Fibroblast of lung (primary cell): ENCODE data around the gene METTL1. TPM values are rescaled to one million over a fixed set of nuclear protein-coding genes. Genes with fewer than 3 reads are reported as not detected.
A peak's percentile ranks its signal among the peaks of the same experiment; 100 is the strongest.

Experiments
- DNase-seq, 2 donors: peaks; one replicate each; pipeline versions ENCODE4 v3.0.0 to v3.0.0-alpha.2; 2010; ENCODE audit warnings: low read depth in 2 of 2
- H2AFZ ChIP-seq: 2 replicates; pipeline ENCODE4 v1.5.1; 2012; ENCODE audit warnings: low read length, control low read depth, inconsistent platforms
- H3K27ac ChIP-seq: 2 replicates; pipeline ENCODE4 v1.5.1; 2011; ENCODE audit warnings: low read length, control low read depth; ENCODE audit not compliant: insufficient read depth
- H3K27me3 ChIP-seq: 2 replicates; pipeline ENCODE4 v1.5.1; 2011; ENCODE audit warnings: mild to moderate bottlenecking, low read length; ENCODE audit not compliant: control insufficient read depth, insufficient read depth
- H3K36me3 ChIP-seq: 2 replicates; pipeline ENCODE4 v1.5.1; 2011; ENCODE audit warnings: low read length; ENCODE audit not compliant: control insufficient read depth, insufficient read depth
- H3K4me1 ChIP-seq: 2 replicates; pipeline ENCODE4 v1.5.1; 2011; ENCODE audit warnings: low read length; ENCODE audit not compliant: control insufficient read depth, insufficient read depth; ENCODE audit errors: extremely low read depth
- H3K4me2 ChIP-seq: 2 replicates; pipeline ENCODE4 v1.5.1; 2011; ENCODE audit warnings: low read length, control low read depth; ENCODE audit not compliant: insufficient read depth; ENCODE audit errors: extremely low read depth
- H3K4me3 ChIP-seq, 4 experiments: fragments of 200-600 bp in 1 of 4; sonication (generic) in 1 of 4; replicated peaks in 1 of 4; 2 replicates each; pipeline ENCODE4 v1.5.1; 2011 to 2016; ENCODE audit warnings: low read length in 4 of 4, low read depth in 3 of 4, mild to moderate bottlenecking in 3 of 4, control low read depth in 2 of 4, inconsistent platforms in 1 of 4, mixed read lengths in 1 of 4; ENCODE audit not compliant: insufficient read depth in 1 of 4; ENCODE audit errors: control extremely low read depth in 1 of 4
- H3K79me2 ChIP-seq: 2 replicates; pipeline ENCODE4 v1.5.1; 2012; ENCODE audit warnings: mild to moderate bottlenecking, low read length, inconsistent platforms; ENCODE audit not compliant: control insufficient read depth, insufficient read depth
- H3K9ac ChIP-seq: 2 replicates; pipeline ENCODE4 v1.5.1; 2011; ENCODE audit warnings: mild to moderate bottlenecking, low read length, control low read depth; ENCODE audit not compliant: insufficient read depth
- H3K9me3 ChIP-seq: 2 replicates; pipeline ENCODE4 v1.5.1; 2012; ENCODE audit warnings: low read depth, low read length; ENCODE audit not compliant: control insufficient read depth, insufficient read depth
- H4K20me1 ChIP-seq: 2 replicates; pipeline ENCODE4 v1.5.1; 2011; ENCODE audit warnings: low read length; ENCODE audit not compliant: control insufficient read depth, insufficient read depth; ENCODE audit errors: extremely low read depth
- EZH2 ChIP-seq: IDR thresholded peaks from 2 replicates; pipeline ENCODE4 v1.5.1; 2012; ENCODE audit warnings: low read length, control low read depth, mild to moderate bottlenecking; ENCODE audit errors: missing control alignments
- polyA plus RNA-seq, 2 donors: library from polyadenylated mRNA; depleted of rRNA in 1 of 2; stranded (reverse) in 1 of 2; unstranded in 1 of 2; fragments of >200 nt; gene quantifications; 2 replicates each; pipeline ENCODE4 v1.2.1, GENCODE V29; 2011 to 2012; ENCODE audit warnings: missing spikeins in 1 of 2
- total RNA-seq: library from RNA; depleted of rRNA; stranded (reverse); fragments of >200 nt; gene quantifications from 2 replicates; pipeline ENCODE4 v1.2.1, GENCODE V29; 2014
- TF ChIP-seq, protein P1 (sequence below), 2 donors: IDR thresholded peaks in 1 of 2; conservative IDR thresholded peaks in 1 of 2; 1 replicate in 1 of 2; 2 replicates in 1 of 2; pipeline ENCODE4 v1.5.1; 2011 to 2012; ENCODE audit warnings: low read length in 2 of 2, control low read depth in 1 of 2, inconsistent platforms in 1 of 2, low read depth in 1 of 2, mild to moderate bottlenecking in 1 of 2

The METTL1 gene
- total and polyA plus RNA-seq, 2 donors (not counting 1 experiment from before 2014, with no cell fraction given) = 3.5 to 16.9 TPM

DNA sequence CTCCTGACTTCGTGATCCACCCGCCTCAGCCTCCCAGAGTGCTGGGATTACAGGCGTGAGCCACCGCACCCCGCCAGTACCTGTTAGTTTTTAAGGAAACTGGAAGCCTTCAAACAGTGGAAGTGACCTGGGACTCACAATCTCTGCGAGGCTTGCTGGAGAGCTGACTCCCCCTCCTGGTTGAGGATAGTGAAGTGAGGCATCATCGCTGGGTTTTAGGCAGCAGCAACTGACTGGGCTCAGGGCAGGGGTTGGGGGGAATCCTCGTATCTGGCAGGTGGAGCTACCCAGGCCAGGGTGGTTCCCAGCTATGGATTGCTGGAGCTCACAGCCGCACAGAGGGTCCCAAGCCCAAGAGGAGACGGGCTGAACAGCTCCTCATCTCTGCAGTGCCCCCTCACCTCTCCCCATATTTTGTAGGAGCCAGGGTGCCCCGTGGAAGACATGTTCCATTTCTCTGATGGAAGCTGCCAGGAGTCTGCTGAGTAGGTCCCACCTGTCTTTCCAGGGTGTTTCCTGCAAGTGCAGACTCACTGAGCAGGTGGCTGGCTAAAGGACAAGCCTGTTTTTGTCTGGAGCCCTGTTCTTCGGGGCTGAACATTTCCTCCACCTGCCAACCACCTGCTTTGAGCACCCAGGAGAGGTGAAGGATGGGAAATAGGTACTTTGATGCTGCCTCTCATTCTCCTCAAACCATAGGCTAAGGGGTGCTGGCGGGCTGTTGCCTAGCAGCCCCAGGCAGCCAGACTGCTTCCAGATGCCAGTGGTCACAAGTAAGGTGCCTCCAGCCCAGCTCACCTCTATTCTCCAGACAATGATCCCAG is 43.5 kb upstream of the METTL1 start:
- Histone ChIP-seq H3K9me3 (no peaks in the 10 kb centered on the region), H3K27me3 (no peaks in the 10 kb centered on the region), H3K4me1 (peaks cover 8% of the 10 kb centered on the region), H3K9ac (no peak overlapping the region), H3K36me3 (peaks cover 8% of the 10 kb centered on the region), H3K4me2 (no peak overlapping the region), H2AFZ (no peak overlapping the region), H3K27ac (no peak overlapping the region), H4K20me1 (no peaks in the 10 kb centered on the region), H3K79me2 (no peaks in the 10 kb centered on the region), H3K4me3 (no peak overlapping the region)
- TF ChIP-seq, protein P1, sequence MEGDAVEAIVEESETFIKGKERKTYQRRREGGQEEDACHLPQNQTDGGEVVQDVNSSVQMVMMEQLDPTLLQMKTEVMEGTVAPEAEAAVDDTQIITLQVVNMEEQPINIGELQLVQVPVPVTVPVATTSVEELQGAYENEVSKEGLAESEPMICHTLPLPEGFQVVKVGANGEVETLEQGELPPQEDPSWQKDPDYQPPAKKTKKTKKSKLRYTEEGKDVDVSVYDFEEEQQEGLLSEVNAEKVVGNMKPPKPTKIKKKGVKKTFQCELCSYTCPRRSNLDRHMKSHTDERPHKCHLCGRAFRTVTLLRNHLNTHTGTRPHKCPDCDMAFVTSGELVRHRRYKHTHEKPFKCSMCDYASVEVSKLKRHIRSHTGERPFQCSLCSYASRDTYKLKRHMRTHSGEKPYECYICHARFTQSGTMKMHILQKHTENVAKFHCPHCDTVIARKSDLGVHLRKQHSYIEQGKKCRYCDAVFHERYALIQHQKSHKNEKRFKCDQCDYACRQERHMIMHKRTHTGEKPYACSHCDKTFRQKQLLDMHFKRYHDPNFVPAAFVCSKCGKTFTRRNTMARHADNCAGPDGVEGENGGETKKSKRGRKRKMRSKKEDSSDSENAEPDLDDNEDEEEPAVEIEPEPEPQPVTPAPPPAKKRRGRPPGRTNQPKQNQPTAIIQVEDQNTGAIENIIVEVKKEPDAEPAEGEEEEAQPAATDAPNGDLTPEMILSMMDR (conservative IDR thresholded peaks at IDR 0.05 in 1 of 2, IDR thresholded peaks at IDR 0.05 in 1 of 2; ENCODE audit: low read depth in 1 of 2, low read length in 2 of 2) = peak in 1 of 2 donors; percentile 7
- TF ChIP-seq EZH2 = no peak
- no peak for DNase-seq

- peaks cover 8% of the 10 kb centered on the region for H3K4me1 ChIP-seq
- TF ChIP-seq EZH2 = no peak
- TF ChIP-seq, protein P1 (conservative IDR thresholded peaks at IDR 0.05 in 1 of 2, IDR thresholded peaks at IDR 0.05 in 1 of 2; ENCODE audit: low read depth in 1 of 2, low read length in 2 of 2) = peak; percentile 24 to 27
- no peak overlapping the region for H3K4me2 ChIP-seq
- H3K4me3 ChIP-seq = no peak overlapping the region
- no peaks in the 10 kb centered on the region for H3K9me3 ChIP-seq
- H3K36me3 ChIP-seq = peaks cover 9% of the 10 kb centered on the region
- no peak overlapping the region for H3K9ac ChIP-seq
- peak; percentile 60 to 77 for DNase-seq
- no peaks in the 10 kb centered on the region for H3K79me2 ChIP-seq
- no peaks in the 10 kb centered on the region for H3K27me3 ChIP-seq
- H4K20me1 ChIP-seq = no peaks in the 10 kb centered on the region
- H2AFZ ChIP-seq = no peak overlapping the region
- H3K27ac ChIP-seq = no peak overlapping the region
These were observed 42.3 kb upstream of the METTL1 start for GRCh38 chr12:57813971-57814772.
